ENCODE measurements around the gene PSEN1. TPM values are rescaled to one million over a fixed set of nuclear protein-coding genes. Genes with fewer than 3 reads are reported as not detected.

Gene PSEN1
- total RNA-seq, 1 donor from 2014 or later: 62.1 TPM

GRCh38 chr14:73262427-73263183, 126.3 kb downstream of the PSEN1 start:
- intact Hi-C loops (cut with DNase I): no loop called here
- no peak for ATAC-seq
- DNase-seq (ENCODE audit: low spot score): no peak

- ATAC-seq: no peak
- intact Hi-C loops (cut with DNase I): no loop called here
- no peak for DNase-seq (ENCODE audit: low spot score)
Measured at GRCh38 chr14:73263606-73264005, 127.3 kb downstream of the PSEN1 start.

- intact Hi-C loops (cut with DNase I): no loop called here
- DNase-seq (ENCODE audit: low spot score): no peak
- ATAC-seq: no peak
Measured at GRCh38 chr14:73264080-73264884, 128.0 kb downstream of the PSEN1 start.

GRCh38 chr14:73264885-73265720, 128.8 kb downstream of the PSEN1 start:
- DNase-seq (ENCODE audit: low spot score) (no peak), ATAC-seq (no peak)
- intact Hi-C loops (cut with DNase I): no loop called here

- intact Hi-C loops (cut with DNase I): no loop called here
- DNase-seq (ENCODE audit: low spot score): no peak
- no peak for ATAC-seq
Measured at GRCh38 chr14:73265721-73266046, 129.4 kb downstream of the PSEN1 start.

DNA sequence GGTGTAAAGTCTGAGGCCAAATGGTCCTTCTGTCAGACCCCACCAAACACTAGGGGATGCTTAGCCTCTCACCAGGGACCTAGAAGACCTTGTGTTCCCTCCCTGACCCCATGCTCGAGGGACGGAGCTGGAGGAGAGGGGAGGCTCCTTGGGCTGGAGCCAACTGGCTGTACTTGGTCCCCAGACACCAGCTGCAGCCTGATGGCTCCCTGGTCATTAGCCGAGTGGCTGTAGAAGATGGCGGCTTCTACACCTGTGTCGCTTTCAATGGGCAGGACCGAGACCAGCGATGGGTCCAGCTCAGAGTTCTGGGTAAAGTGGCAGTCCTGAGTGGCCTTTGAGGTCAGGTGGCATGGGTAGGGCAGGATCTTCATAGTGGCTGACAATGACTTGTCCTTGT, 130.0 kb downstream of the PSEN1 start:
- DNase-seq (ENCODE audit: low spot score) (no peak), ATAC-seq (no peak)
- intact Hi-C loops (cut with DNase I): no loop called here

GRCh38 chr14:73267474-73267873, 131.2 kb downstream of the PSEN1 start:
- no peak for ATAC-seq
- no peak for DNase-seq (ENCODE audit: low spot score)
- intact Hi-C loops (cut with DNase I): no loop called here

GRCh38 chr14:73269729-73270531, 133.6 kb downstream of the PSEN1 start:
- intact Hi-C loops (cut with DNase I): no loop called here
- DNase-seq (ENCODE audit: low spot score) (peak; percentile 74), ATAC-seq (peak; percentile 72)

DNA sequence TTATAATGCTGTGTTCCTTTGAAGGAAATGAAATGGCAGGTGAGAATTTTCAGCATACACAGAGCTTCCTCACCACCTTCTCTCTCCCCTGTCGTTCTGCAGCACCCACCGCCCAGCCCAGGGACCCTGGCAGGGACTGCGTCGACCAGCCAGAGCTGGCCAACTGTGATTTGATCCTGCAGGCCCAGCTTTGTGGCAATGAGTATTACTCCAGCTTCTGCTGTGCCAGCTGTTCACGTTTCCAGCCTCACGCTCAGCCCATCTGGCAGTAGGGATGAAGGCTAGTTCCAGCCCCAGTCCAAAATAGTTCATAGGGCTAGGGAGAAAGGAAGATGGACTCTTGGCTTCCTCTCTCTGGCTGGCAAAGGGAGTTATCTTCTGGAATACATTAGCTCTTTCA, 136.1 kb downstream of the PSEN1 start:
- intact Hi-C loops (cut with DNase I): no loop called here
- peak; percentile 31 for ATAC-seq
- no peak for DNase-seq (ENCODE audit: low spot score)

Other genes with a start within 250 kb of the PSEN1 start
- 2.9 TPM for gene DPF3, start 242.4 kb upstream of the PSEN1 start, total RNA-seq
- gene DCAF4, start 210.0 kb upstream of the PSEN1 start, total RNA-seq: 14.0 TPM
- gene ZFYVE1, start 109.4 kb upstream of the PSEN1 start, total RNA-seq: 22.4 TPM
- gene RBM25, start 78.0 kb upstream of the PSEN1 start, total RNA-seq: 100 TPM
- 115 TPM for gene PAPLN, start 101.0 kb downstream of the PSEN1 start, total RNA-seq

Measured in sciatic nerve (tissue), 2 donors.